NCI-H2196 treated with DMSO at 0.1 percent for 48 hours (cell line): Measurements from ENCODE around the gene RPL34.
"Not testable (repeated sequence)": the region's sequence is repeated elsewhere in the genome, so short reads cannot be mapped to it uniquely, and the experiment has no call there.

ENCODE experiments used
- DNase-seq: peaks from one replicate; lab custom pipeline; 2025; ENCODE audit not compliant: unreplicated experiment; lab: John Stamatoyannopoulos, UW

RPL34 gene

DNA sequence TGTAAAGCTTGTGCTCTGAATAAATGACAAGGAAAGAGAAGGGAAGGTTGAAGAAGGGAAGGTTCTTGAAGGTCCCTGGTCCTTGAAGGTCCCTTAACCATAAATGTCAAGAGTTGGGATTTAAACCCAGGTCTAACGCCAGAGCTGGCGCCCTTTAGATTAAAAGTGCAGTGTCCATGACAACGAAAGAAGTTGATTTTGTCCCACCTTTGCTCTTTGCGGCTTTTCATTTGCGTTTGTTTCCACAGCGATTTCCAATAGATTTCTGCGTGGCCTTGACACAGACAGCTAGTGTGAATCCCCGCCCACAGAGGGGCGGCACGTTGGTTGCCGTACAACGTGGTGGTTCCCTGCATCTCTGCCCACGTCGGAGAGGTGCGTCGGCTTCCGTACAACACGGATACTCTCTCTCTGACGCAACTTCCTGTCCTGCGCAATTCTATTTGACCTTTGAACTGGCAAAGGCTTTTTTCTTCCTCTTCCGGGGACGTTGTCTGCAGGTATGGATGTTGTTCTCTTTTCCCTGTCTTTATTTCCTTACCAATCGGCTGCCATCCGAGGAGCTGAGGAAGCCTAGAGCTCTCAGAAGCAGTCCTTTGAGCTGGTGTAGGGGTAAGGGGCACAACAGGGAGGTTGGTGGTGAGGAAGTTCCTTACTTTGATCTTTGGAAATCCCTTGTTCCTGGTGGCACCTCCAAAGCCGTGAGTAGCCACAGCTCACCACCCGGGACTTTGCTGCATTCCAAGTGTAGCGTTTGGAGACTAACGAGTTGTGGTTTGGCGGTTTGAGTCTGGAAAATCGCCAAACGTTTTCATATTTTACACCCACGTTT lies at the start of gene RPL34:
Gene RPL34, plus strand, starts transcription at position 476 of the 832 bp plus-strand sequence. CDS start 1,384 bp downstream, outside the sequence.
- DNase-seq: peak; percentile 71

DNA sequence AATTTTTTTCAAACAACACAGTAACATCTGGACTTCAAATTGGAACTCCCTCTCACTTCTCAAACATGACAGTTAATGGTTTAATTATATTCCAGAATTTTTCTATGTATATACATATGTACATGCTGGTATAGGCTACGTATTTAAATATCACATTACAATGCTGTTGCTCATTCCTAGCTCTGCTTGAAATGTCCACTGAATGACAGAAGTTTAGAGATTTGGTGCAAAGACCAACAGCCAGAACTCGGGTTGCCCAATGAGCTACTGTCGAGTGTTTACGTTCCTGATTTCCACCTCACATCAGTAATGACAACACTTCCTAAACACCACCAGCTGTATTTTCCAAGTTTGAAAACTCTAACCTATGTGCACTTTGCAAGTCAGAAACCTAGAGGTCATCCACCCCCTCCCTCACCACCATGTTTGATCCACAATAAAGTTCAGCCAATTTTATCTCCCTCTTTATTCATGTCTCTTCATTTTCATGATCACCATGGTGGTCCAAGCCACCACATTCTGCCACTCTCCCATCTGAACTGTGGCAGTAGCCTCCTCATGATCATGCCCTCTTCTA lies 49.3 kb upstream of the RPL34 start:
- DNase-seq: no peak

GRCh38 chr4:108574402-108574801 lies 46.0 kb upstream of the RPL34 start:
- no peak for DNase-seq

GRCh38 chr4:108581083-108581482 lies 39.3 kb upstream of the RPL34 start:
- no peak for DNase-seq

DNA sequence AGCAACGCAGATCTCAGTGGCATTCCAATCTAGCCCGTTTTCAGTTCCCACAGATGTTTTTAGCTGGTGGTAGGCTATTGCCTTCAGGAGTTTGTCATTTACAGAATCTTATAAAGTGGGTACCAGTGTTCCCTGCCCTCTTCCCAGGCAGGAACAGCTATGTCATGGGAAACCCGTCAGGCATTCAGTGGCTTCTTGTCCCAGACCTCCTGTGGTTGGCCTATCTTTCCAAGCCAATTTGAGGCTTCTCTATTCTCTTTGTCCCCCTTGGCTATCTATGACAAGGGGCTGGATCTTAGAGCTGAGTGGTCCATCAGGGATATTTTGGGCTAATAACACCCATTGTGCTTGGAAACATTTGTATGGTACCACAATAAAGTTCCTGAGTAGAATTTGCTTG lies 33.6 kb upstream of the RPL34 start:
- no peak for DNase-seq

DNA sequence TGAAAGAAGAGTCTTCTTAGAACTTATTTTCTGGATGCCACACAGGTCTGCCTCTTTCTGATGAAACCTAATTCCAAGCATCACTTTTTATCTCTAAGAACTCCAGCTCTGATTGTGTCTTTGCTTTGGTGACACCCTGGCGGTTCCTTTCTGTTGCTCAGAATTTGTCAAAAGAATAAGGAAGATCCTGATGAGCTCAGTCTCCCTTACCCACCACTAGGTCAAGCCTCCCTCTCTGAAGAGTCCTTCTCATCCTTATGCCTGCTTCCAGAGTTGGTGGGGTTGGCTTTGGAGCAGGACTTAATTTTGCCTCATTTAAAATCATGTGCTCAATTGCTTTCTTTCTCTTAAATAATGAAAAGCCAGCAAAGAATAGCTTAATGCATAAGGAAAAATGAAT lies 31.5 kb upstream of the RPL34 start:
- no peak for DNase-seq

GRCh38 chr4:108589961-108590360 lies 30.4 kb upstream of the RPL34 start:
- DNase-seq: no peak

- DNase-seq: no peak
Observed at GRCh38 chr4:108590776-108591175, 29.6 kb upstream of the RPL34 start.

GRCh38 chr4:108592674-108592986 lies 27.7 kb upstream of the RPL34 start:
- no peak for DNase-seq

DNA sequence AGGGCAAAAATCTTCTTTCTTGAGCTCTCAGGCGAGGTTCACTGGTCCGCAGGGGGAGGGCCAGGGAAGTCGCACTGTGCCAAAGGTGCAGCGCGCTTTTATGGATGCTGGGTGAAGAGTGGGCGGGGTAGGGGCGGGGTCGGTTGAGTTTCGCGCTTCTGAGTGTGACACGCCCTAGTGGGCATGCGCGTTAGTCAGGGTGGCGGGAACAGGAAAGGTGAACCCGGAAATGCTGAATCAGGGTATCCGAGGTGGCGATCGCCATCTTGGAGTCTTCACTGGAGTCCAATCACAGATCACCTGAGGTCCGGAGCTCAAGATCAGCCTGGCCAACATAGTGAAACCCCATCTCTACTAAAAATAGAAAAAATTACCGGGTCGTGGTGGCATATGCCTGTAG lies 26.1 kb upstream of the RPL34 start:
- DNase-seq: not testable (repeated sequence)

DNA sequence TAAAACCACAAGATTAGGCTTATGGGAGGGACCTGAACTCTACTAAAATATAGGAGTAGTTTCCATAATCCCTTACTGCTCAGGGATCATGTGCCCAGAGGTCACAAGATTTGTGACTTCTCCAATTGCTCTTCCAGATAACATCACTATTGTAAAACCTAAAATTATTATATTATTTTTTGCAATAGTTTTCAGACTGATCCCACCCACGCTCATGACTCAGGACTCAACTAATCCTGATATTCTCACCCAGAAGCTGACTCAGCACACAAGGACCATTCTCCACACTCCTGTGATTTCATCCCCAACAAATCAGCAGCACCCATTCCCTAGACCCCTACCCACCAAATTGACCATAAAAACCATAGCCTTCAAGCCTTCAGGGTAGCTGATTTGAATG lies 24.0 kb upstream of the RPL34 start:
- no peak for DNase-seq

- no peak for DNase-seq
Observed at GRCh38 chr4:108601106-108601505, 19.3 kb upstream of the RPL34 start.

- DNase-seq: no peak
Observed at GRCh38 chr4:108601532-108601931, 18.8 kb upstream of the RPL34 start.

DNA sequence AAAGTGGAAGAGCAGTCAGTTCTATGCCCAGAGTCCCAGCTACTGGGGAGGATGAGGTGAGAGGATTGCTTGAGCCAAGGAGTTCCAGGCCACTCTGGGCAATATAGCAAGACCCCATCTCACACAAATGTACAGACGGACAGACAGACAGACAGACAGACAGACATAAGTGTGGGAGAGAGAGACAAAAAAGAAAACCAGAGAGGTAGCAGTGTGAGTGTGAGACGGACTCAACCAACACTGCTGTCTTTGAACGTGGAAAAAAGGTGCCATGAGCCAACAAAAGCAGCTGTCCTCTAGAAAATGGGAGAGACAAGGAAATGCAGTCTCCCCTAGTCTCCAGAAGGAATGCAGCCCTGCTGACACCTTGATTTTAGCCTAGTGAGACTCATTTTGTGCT lies 18.2 kb upstream of the RPL34 start:
- DNase-seq: no peak

- DNase-seq: no peak
Observed at GRCh38 chr4:108607079-108607815, 13.1 kb upstream of the RPL34 start.

DNA sequence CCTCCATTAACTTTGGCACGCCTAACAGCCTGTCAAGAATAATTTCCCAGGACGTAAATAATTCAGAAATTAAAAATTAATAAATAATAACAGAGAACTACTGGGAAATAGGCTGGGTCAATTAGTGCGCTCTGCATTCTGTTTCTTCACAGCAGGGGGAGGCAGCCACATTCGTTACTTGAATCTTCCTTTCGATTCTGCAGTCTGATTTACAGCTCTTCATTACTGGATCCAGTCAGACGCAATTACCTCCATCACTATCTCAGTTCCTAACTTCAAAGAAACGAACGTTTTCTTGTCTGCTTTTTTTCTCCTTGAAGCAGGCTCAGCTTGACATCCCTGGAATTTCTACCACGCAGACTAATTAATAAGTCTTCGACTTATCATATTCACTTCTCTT lies 9.0 kb upstream of the RPL34 start:
- DNase-seq: no peak

- DNase-seq: no peak
Observed at GRCh38 chr4:108612365-108612764, 8.0 kb upstream of the RPL34 start.

GRCh38 chr4:108619372-108620100 lies 840 bp upstream of the RPL34 start:
- DNase-seq: no peak

DNA sequence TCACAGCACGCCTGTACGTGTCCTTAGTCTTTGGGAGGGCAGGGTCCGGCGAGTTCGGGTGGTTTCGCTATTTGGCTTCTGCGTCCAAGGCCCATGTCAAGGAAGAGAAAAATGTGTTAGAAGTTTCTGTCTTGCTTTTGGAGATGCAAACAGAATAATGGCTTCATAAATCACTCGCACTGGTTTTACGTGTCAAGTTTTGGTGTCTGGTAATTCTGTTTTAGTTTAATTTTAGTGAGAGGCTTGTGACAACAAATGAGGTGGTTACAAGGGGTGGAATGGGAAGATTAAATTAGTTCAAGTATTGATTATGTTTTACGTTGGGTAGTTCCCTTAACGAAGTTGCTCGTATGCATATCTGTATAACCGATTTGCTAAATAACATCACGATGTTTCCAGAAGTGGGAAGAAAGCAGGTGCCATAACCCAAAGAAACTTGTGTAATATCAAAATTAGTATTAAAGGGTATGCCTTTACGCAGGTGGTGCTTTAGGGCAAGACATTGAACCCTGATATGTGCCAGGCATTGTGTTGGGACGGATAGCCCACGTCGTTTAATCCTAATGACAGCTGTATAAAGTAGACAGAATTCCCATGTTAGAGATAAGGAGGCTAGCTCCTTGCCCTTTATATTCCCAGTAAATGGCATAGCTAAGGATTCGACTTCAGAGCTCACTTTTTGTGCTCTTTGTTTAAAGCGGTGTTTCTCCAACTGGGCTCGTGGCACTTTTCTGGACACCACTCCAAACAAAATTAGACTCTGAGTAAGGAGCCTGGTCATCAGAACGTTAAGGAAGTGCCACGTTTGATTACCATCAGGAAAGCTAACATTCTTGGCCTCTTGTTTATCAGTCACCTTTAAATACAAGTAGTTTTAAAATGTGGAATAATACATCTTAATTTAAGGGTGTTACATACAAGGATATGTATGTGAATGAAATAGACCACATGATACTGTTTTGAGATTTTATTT lies 843 bp downstream of the RPL34 start:
- no peak for DNase-seq

- DNase-seq: no peak
Observed at GRCh38 chr4:108622022-108622421, 1.6 kb downstream of the RPL34 start.
